ENCODE results near the gene MGST2.

MGST2 gene

DNA sequence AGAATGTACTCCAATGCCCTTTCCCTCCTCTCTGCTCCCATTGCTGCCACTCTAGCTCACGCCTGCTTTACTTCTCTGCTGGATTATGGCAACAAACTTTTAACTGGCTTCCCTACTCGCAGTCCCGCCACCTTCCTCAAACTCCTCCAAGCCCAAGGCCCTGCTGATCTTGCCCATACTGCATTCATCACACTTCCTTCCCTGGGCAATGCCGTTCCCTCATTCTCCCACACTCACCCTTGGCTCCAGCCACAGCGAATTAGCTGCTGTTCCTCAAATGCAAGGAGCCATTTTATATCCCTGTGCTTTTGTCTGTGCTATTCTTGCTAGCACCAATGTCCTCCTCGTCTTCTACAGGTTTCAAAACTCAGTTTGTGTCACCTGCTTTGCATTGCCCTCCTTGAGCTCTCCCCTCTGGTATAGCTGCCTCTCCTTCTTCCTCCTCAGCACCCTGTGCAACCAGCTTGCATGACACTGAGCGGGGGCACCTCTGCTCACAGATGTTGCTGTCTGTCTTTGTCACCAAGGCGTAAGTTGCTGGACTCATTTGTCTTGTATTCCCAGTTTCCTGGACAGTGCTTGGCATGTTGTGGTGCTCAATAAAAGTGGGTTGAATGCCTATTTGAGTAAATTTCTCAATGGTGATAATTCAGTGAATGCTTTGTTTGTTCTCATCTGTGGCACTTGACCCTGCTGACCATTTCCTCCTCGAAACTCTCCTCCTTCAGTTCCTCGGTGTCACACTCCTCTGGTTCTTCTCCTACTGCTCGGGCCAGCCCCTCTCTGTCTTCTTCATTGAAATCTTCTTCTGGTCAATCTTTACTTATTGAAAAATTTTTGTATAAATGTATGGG is 22.4 kb upstream of the MGST2 start:
- no peak for DNase-seq (ENCODE audit: low read depth in 1 of 2, low spot score in 1 of 2)

DNA sequence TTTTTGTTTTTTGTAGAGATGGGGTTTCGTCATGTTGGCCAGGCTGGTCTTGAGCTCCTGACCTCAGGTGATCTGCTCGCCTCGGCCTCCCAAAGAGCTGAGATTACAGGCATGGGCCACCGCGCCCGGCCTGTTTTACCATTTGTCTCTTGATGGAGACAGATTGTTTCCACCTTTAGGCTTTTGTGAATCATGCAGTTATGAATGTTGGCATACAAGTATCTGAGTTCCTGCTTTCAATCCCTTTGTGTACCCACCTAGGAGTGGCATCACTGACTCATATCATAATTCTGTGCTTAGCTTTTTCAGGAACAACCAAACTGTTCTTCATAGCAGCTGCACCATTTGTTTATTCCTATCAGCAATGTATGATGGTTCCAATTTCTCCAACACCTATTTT is 20.2 kb upstream of the MGST2 start:
- DNase-seq (ENCODE audit: low read depth in 1 of 2, low spot score in 1 of 2): no peak

DNA sequence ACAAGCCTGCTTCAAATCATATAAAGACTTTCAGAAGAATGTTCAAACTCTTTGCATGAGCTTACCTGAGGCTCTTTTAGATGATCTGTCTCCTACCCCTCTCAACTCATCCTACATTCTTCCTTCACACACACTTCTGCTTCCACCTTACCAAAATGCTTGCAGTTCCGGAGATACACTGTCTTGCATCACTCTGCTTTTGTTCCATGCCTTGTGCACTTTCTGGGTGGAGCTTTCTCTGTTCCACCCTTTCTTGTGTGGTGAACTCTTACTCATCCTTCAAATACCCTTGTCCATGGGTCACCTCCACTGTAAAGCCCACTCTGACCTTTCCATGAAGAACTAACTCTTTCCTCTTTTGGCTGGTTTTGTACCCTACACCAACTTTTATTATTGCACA is 18.4 kb upstream of the MGST2 start:
- DNase-seq (ENCODE audit: low read depth in 1 of 2, low spot score in 1 of 2): no peak

DNA sequence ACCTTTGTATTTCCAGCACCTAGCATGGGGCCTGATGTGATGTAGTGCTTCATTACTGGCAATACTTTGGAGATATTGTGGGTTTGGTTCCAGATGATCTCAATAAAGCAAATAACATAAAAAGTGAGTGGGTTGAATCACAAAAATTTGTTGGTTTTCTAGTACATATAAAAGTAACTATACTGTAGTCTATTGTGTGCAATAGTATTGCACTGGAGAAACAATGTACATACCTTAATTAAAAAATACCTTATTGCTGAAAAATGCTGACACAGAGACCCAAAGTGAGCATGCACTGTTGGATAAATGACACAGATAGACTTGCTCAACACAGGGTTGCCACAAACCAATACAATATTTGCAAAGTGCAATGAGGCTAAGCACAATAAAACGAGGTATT is 17.7 kb upstream of the MGST2 start:
- no peak for DNase-seq (ENCODE audit: low read depth in 1 of 2, low spot score in 1 of 2)

DNA sequence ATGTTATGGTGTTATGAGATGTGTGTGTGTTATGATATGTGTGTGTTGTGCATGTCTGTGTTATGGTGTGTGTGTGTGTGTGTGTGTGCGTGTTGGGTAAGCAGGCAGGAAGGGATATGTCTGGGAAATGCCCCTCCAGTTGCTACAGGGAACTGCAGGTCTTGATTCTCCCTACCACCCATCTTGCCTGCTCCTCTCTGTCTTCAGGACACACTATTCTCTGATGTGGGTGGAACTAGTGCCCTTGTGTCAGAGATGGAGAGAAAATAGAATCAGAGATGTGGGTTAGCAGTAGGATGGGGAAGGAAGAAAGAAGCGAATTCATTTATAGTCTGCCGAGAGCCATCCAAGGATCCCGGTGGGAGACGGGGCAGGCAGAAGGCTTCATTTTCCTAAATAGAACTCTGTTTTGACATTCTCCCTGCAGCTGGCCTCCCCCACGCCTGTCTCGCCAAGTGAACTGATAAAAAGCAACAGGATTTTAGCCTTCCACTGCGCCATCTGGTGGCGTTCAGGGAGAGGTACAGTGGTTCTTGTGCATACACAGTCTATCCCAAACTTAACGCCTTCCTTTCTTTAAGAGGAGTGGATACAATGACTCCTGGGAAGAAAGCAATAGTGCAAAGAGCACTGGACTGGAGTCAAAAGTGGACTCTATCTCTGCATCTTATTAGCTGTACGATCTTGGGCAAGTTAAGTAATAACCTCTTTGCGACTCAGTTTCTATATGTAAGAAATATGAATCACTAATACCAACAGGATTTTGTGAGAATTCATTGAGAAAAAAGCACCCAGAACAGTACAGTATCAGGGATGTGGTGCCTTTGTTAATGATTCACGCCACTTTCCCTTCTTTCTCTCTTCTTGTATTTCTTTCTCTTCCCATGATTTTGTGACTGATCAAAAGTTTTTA is 14.1 kb upstream of the MGST2 start:
- peak; percentile 41 to 44 for DNase-seq (ENCODE audit: low read depth in 1 of 2, low spot score in 1 of 2)

DNA sequence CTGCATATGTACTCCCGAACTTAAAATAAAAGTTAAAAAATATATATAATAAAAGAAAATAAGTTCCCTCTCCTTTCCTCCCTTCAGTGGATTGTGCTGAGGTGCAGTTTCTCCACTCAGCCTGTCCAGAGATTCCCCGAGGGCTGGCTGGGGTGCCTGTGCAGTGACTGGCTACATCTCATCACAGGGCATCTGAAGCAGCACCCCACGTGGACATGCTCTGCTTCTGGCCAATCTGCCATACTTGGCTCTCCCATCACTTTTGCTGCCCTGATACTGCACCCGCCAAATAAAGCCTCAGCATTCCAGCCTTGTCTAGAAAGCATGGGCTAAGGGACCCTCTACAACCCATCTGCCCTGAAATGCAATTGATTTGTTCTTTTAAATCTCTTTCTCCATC is 11.1 kb upstream of the MGST2 start:
- no peak for DNase-seq (ENCODE audit: low read depth in 1 of 2, low spot score in 1 of 2)

DNA sequence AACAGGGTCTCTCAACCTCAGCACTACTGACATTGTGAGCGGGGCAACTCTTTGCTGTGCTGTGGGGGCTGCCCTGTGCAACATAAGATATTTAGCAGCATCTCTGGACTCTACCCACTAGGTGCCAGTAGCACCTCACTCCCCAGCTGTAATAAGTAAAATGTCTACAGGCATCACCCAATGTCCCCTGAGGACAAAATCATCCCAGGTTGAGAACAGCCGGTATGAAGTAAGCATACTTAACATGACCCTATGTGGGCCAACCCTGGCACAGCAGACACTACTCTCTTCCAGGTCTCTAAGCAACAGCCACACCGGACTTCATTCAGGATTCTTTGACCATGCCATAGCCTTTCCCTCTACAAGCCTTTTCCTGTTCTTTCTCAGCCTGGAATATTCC is 10.5 kb upstream of the MGST2 start:
- DNase-seq (ENCODE audit: low read depth in 1 of 2, low spot score in 1 of 2): no peak

DNA sequence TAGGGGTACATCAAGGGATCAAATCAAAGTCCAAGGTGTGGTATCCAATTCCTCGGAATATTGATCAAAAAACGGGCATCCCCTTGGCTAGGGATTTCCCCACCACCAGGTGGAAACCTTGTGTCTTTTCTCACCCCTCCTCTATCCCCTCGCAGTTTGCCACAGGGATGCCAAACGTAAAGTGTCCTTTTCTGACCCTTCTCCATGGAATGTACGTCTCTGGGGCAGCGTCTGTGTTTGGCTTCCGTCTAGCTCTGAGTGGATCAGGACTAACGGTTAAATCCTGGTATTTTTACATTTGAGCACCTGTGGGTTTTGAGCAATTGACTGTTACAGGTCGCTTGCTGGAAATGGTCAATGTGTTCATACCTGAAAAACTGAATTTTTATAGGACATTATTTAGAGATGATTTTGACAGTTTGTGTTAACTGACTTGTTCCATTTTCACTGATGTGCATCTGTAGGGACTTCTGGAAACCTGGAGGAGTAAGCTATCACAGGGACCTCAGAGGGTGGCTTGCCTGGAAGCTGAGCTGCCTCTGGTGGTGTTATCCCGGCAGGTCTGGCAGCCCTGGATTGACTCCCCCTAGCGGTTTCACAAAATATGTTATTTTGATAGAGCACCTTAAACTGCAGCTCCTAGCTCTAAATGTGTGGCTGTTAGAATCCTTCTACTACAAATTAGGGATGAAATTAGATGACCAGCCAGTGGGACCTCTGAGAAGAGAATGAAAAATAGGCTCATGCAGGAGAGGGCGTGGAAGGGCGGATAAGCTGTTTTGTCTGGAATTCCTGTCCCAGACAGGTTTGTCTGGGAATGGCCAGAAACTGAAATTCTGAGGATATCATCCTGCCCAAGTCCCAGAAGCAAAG is 8.8 kb upstream of the MGST2 start:
- peak in 1 of 2 donors; percentile 17 for DNase-seq (ENCODE audit: low read depth in 1 of 2, low spot score in 1 of 2)

DNA sequence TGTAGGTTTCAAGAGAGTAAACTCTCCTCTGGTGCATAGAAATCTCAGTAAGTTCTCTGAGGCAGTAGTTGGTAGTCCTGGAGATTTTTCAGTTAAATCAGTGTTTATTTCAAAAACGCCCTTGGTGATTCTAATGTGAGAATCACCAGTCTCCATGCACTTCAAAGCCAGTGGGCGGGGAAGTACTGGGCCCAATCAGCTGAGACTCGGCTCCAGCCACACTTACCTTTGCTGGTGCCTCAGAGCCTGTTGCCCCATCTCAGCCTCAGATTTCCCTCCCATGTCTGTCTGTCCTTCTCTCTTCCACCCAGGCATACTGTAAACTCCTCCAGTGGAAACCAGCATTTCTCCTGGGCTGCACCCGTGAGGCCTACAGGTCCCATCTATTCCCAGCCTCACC is 7.4 kb upstream of the MGST2 start:
- DNase-seq (ENCODE audit: low read depth in 1 of 2, low spot score in 1 of 2): no peak

DNA sequence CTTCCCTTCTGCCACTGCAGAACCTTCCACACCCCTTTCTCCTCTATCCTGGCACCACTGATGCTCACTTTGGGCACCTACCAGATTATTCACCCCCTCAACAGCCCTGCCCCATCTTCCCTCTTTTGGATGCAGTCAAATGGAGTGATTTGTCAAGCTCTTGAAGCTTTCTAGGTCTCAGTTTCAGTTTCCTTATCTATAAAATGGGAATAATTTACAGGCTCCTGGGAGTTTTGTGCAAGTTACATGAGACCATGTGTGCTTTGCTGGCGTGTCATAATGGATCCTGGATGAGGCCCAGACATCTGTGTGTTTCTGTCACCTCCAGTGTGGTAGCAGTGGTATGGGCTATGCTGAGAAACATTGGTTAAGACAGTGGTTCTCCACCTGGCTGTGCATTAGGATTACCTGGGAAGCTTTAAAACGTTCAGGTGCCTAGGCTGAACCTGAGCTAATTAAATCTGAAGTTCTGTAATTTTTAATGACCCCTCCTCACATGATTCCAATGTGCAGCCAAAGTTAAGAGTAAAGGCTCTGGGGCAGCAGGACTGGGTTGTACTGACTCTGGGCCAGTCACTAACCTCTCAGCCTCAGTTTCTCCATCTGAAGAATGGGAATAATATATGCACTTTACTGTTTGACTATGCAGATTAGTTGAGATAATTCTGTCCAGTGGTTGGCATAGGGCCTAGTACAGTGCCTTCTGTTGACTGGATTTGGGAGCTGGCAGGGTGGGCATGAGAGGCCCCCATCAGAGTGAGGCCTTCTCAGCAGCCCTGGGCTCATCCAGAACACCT is 6.8 kb upstream of the MGST2 start:
- no peak for DNase-seq (ENCODE audit: low read depth in 1 of 2, low spot score in 1 of 2)

DNA sequence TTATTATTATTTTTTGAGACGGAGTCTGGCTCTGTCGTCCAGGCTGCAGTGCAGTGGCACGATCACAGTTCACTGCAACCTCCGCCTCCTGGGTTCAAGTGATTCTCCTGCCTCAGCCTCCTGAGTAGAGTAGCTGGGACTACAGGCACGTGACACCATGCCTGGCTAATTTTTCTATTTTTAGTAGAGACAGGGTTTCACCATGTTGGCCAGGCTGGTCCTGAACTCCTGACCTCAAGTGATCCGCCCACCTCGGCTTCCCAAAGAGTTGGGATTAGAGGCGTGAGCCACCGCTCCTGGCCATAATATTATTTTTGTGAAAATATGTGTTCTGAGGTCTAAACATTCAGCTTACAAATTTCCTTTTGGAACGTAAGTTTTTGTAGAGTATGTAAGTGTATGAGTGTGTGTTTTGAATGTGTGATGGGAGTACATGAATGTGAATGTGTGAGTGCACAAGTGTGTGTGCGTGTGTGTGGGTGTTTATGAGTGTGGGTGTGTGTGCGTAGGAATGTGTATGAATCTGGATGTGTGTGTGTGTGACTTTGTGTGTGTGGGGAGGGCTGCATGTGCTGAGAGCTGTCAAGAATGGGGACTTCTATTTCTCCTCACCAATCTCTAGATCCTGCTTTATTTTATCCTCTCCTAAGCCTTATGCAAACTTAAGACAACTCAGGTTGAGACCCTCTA is 5.7 kb upstream of the MGST2 start:
- DNase-seq (ENCODE audit: low read depth in 1 of 2, low spot score in 1 of 2): no peak

DNA sequence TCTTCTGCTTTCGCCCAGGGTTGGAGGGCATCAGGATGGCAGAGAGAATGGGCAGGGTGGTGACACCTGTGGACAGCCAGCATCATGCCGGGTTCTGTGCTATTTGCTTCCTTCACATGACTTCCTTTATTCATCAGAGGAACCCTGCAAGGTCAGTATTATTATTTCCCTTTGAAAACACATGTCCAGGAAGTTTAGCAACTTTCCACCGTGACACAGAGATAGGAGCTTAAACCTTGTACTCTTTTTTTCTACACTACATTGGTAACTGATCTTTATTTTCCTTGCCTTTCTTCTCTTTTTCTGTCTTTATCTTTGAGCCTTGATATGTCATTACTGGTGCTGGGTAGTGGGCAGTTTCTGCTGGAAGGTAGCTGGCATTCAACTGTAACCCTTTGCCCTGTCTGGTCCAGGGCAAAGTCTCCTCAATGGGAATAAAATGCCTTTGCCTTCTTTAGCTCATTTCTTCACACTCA is 5.0 kb upstream of the MGST2 start:
- DNase-seq (ENCODE audit: low read depth in 1 of 2, low spot score in 1 of 2): no peak

DNA sequence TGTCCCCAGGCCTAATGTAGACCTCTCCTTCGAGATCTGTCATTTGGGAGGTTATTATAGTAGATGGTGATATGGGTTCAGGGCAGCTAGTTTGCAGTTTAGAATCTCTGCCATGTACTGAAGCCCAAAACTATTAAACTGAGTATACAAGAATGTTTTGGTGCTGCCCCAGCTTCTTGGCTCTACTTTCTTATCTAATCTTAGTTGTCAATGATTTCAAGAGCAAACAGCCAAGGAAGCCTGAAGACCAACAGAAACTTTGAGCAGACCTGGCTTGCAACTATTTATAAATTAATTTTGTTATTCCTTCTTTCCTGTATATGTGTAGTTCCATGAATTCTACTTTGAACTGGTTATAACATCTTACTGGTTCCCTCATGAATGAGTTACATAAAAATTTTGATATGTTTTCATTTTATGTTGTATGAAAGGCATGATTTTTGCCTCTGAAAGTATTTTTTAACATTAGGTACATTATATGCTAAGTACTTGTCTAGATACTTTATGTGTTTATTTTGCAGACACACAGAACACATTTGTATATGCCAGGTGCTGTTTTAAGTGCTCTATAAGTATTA is 2.0 kb upstream of the MGST2 start:
- DNase-seq (ENCODE audit: low read depth in 1 of 2, low spot score in 1 of 2): no peak

DNA sequence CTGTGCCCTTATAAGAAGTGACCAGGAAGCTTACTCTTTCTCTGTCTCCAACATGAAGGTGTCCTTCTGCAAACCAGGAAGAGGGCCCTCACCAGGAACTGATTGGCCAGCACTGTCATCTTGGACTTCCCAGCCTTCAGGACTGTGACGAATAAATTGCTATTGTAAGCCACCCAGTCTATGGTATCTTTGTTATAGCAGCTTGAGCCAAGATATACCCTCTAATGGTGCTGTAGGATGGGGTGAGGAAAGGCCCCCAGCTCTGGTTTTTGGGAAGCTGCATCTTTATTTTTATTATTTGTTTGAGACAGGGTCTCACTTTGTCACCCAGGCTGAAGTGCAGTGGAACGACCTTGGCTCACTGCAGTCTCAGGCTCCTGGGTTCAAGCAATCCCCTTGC is 1.2 kb upstream of the MGST2 start:
- DNase-seq (ENCODE audit: low read depth in 1 of 2, low spot score in 1 of 2): no peak

DNA sequence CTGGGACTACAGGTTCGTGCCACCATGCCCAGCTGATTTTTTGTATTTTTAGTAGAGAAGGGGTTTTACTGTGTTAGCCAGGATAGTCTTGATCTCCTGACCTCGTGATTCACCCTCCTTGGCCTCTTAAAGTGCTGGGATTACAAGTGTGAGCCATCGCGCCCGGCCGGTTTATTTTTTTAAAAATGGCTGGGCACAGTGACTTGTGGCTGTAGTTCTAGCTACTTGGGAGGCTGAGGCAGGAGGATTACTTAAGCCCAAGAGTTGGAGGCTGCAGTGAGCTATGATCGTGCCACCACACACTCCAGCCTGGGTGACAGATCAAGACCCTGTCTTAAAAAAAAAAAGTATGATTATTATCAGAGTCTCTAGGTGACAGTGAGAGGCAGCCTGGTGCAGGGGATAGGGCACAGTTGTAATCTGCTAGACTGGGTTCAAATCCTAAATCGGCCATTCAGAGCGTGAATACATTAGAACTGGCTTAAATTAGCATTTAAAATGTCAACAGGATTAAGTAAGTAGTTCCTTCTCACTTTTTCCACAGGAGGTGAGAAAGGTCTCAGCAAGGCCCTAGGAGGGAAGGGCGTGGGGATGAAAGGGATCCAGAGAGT is 435 bp upstream of the MGST2 start:
- DNase-seq (ENCODE audit: low read depth in 1 of 2, low spot score in 1 of 2): no peak

DNA sequence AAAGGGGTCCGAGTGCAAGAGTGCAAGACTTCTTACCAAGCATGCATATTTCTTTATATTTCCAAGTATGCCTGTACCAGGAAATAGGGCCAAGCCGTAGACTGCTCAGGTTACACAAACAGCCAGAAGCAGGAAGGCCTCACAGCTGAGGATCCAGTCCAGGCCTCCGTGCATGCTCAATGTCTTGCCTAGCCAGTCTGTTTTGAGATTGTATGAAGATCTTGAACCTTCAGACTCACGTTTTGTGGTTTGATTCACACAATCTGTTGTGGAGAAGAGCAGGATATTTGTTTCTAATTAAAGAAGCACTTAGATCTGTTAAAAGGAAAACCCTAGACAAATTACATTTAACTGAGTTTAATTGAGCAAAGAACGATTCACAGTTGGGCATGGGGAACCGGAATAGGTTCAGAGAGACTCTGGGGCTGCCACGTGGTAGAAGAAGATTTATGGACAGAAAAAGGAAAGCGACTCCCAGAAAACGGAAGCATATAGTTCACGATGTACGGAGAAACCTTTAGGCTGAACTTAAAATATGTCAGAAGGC is 1.2 kb downstream of the MGST2 start:
- DNase-seq (ENCODE audit: low read depth in 1 of 2, low spot score in 1 of 2): no peak

DNA sequence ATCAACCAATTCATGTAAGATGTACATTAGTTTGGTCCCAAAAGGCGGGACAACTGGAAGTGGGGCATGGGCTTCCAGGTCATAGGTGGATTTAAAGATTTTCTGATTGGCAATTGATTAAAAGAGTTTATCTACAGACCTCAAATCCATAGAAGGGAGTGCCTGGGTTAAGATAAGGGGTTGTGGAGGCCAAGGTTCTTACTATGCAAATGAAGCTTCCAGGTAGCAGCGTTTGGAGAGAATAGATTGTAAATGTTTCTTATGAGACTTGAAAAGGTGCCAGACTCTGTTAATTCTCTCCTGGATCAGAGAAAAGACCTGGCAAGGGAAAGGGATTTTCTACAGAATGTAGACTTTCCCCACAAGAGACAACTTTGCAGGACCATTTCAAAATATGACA is 2.4 kb downstream of the MGST2 start:
- no peak for DNase-seq (ENCODE audit: low read depth in 1 of 2, low spot score in 1 of 2)

DNA sequence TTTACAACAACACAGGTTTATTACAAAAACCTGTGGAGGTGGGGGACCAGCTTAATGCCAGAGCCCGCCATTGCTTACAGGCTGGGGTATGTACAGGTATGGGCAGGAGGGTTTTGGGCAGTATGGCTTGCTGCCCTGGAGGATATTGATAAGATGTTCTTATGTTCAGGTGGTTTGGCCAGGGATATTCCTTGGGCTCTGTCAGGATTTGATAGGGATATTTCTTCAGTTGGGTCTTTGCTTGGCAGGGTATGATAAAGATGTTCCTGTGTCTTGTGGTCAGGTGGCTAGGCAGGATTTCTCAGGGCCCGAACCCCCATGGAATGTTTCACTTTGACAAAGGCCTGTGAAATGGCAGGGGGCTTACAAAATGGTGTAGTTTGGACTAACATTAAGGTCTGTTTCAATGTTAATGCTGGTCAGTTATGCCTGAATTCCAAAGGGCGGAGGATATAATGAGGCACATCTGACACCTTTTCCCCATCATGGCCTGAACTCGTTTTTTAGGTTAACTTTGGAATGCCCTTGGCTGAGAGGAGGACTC is 3.1 kb downstream of the MGST2 start:
- no peak for DNase-seq (ENCODE audit: low read depth in 1 of 2, low spot score in 1 of 2)

All from activated T-helper 1 cell treated with anti-CD3 and anti-CD28 coated beads, Interleukin-2, amount 50 U/mL, for 16 hours (primary cell).